SU-DHL-6 (cell line): ENCODE results near the gene NECAB2.

ENCODE experiments used
- H2AFZ ChIP-seq: fragments of 200-600 bp; sonication (generic); 2 replicates; pipeline ENCODE4 v1.6.1; 2014; ENCODE audit warnings: low read depth, mild to moderate bottlenecking, moderate library complexity, mixed read lengths, antibody characterized with exemption, low read length; ENCODE audit not compliant: severe bottlenecking
- H3F3A ChIP-seq: fragments of 200-600 bp; shearing (Covaris generic); 2 replicates; pipeline ENCODE4 v1.6.0; 2016; ENCODE audit warnings: antibody characterized with exemption, mild to moderate bottlenecking; ENCODE audit not compliant: insufficient read depth
- H3K27ac ChIP-seq: fragments of 200-600 bp; sonication (generic); 2 replicates; pipeline ENCODE4 v1.5.1; 2016; ENCODE audit warnings: low read depth, mild to moderate bottlenecking, low read length, moderate library complexity, mixed read lengths
- H3K27me3 ChIP-seq: fragments of 200-600 bp; sonication (generic), shearing (Covaris generic); 2 replicates; pipeline ENCODE4 v1.6.0; 2014; ENCODE audit warnings: mild to moderate bottlenecking, low read length
- H3K36me3 ChIP-seq: fragments of 200-600 bp; sonication (generic); 2 replicates; pipeline ENCODE4 v1.6.1; 2014; ENCODE audit warnings: mild to moderate bottlenecking, low read length, mixed read lengths
- H3K4me2 ChIP-seq: fragments of 300-600, 200-600 bp; shearing (Covaris generic), sonication (generic); 2 replicates; pipeline ENCODE4 v1.6.0; 2014; ENCODE audit warnings: low read length, low read depth, mild to moderate bottlenecking; ENCODE audit not compliant: poor library complexity, severe bottlenecking
- H3K4me3 ChIP-seq: fragments of 200-600 bp; sonication (generic); 2 replicates; pipeline ENCODE4 v1.5.1; 2014; ENCODE audit warnings: antibody characterized with exemption, low read length, mild to moderate bottlenecking, mixed read lengths; ENCODE audit not compliant: insufficient read depth, poor library complexity, severe bottlenecking
- H3K79me2 ChIP-seq: fragments of 200-600 bp; sonication (generic); 2 replicates; pipeline ENCODE4 v1.6.1; 2014; ENCODE audit warnings: mild to moderate bottlenecking, low read length, moderate library complexity; ENCODE audit not compliant: insufficient read depth
- H3K9ac ChIP-seq: fragments of 200-600 bp; sonication (generic); 2 replicates; pipeline ENCODE4 v1.7.0; 2014; ENCODE audit warnings: mild to moderate bottlenecking, low read length
- H3K9me2 ChIP-seq: fragments of 200-600 bp; sonication (generic); replicated peaks from 2 replicates; pipeline ENCODE4 v1.6.1; 2014; ENCODE audit warnings: low read length; ENCODE audit not compliant: insufficient read depth
- H3K9me3 ChIP-seq: fragments of 200-600 bp; sonication (generic); 2 replicates; pipeline ENCODE4 v1.6.1; 2014; ENCODE audit warnings: low read length, mixed read lengths; ENCODE audit not compliant: insufficient read depth
- H4K20me1 ChIP-seq: fragments of 200-600 bp; sonication (generic); 2 replicates; pipeline ENCODE4 v1.6.1; 2014; ENCODE audit warnings: low read depth, mild to moderate bottlenecking, antibody characterized with exemption, low read length, moderate library complexity, mixed read lengths
- EZH2phosphoT487 ChIP-seq: fragments of 200-600 bp; sonication (generic), shearing (Covaris generic); conservative IDR thresholded peaks from 2 replicates; pipeline ENCODE4 v1.6.1; 2018; ENCODE audit warnings: mild to moderate bottlenecking, antibody characterized with exemption, low read length, moderate library complexity, mixed read lengths
- TF ChIP-seq, protein P1 (sequence below): fragments of 200-600 bp; sonication (generic); IDR thresholded peaks from one replicate; pipeline ENCODE4 v1.5.1; 2017; ENCODE audit warnings: antibody characterized with exemption, mild to moderate bottlenecking, low read length, moderate library complexity; ENCODE audit not compliant: insufficient read depth, poor library complexity, severe bottlenecking

Gene NECAB2

GRCh38 chr16:83977056-83977815, 9.2 kb downstream of the NECAB2 start:
- Histone ChIP-seq H3K79me2 (no peaks in the 10 kb centered on the region), H3K4me3 (no peak overlapping the region), H3K9me2 (no peaks in the 10 kb centered on the region), H3K27ac (no peak overlapping the region), H3K9me3 (0 out of 2 replicates have a peak, but pooled peaks cover 8% of the 10 kb centered on the region), H2AFZ (no peak overlapping the region), H3K36me3 (no peaks in the 10 kb centered on the region), H3F3A (no peaks in the 10 kb centered on the region), H3K9ac (no peak overlapping the region), H4K20me1 (no peaks in the 10 kb centered on the region), H3K4me2 (no peak overlapping the region), H3K27me3 (no peaks in the 10 kb centered on the region)
- TF ChIP-seq EZH2phosphoT487 = no peak
- TF ChIP-seq, protein P1, sequence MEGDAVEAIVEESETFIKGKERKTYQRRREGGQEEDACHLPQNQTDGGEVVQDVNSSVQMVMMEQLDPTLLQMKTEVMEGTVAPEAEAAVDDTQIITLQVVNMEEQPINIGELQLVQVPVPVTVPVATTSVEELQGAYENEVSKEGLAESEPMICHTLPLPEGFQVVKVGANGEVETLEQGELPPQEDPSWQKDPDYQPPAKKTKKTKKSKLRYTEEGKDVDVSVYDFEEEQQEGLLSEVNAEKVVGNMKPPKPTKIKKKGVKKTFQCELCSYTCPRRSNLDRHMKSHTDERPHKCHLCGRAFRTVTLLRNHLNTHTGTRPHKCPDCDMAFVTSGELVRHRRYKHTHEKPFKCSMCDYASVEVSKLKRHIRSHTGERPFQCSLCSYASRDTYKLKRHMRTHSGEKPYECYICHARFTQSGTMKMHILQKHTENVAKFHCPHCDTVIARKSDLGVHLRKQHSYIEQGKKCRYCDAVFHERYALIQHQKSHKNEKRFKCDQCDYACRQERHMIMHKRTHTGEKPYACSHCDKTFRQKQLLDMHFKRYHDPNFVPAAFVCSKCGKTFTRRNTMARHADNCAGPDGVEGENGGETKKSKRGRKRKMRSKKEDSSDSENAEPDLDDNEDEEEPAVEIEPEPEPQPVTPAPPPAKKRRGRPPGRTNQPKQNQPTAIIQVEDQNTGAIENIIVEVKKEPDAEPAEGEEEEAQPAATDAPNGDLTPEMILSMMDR = no peak

- H3K79me2 ChIP-seq = no peaks in the 10 kb centered on the region
- TF ChIP-seq, protein P1 = no peak
- no peak for TF ChIP-seq EZH2phosphoT487
- no peaks in the 10 kb centered on the region for H3K9me2 ChIP-seq
- H3K36me3 ChIP-seq = no peaks in the 10 kb centered on the region
- no peak overlapping the region for H3K27ac ChIP-seq
- no peaks in the 10 kb centered on the region for H4K20me1 ChIP-seq
- H3K4me3 ChIP-seq = no peak overlapping the region
- H3K27me3 ChIP-seq = no peaks in the 10 kb centered on the region
- 0 out of 2 replicates have a peak, but pooled peaks cover 8% of the 10 kb centered on the region for H3K9me3 ChIP-seq
- no peak overlapping the region for H2AFZ ChIP-seq
- H3K4me2 ChIP-seq = no peak overlapping the region
- no peak overlapping the region for H3K9ac ChIP-seq
- no peaks in the 10 kb centered on the region for H3F3A ChIP-seq
Measured at GRCh38 chr16:83978401-83978904, 10.4 kb downstream of the NECAB2 start.

- no peaks in the 10 kb centered on the region for H3K9me2 ChIP-seq
- no peak overlapping the region for H3K9ac ChIP-seq
- H2AFZ ChIP-seq = no peak overlapping the region
- 0 out of 2 replicates have a peak, but pooled peaks cover 8% of the 10 kb centered on the region for H3K9me3 ChIP-seq
- H3K4me2 ChIP-seq = no peak overlapping the region
- no peaks in the 10 kb centered on the region for H3K36me3 ChIP-seq
- H4K20me1 ChIP-seq = no peaks in the 10 kb centered on the region
- TF ChIP-seq, protein P1 = no peak
- TF ChIP-seq EZH2phosphoT487 = no peak
- no peaks in the 10 kb centered on the region for H3K27me3 ChIP-seq
- H3K4me3 ChIP-seq = no peak overlapping the region
- no peaks in the 10 kb centered on the region for H3K79me2 ChIP-seq
- no peak overlapping the region for H3K27ac ChIP-seq
- H3F3A ChIP-seq = no peaks in the 10 kb centered on the region
Measured at GRCh38 chr16:83979441-83979840, 11.4 kb downstream of the NECAB2 start.
